ENCODE measurements around the gene IL4R.
"Not testable (repeated sequence)": the region's sequence is repeated elsewhere in the genome, so short reads cannot be mapped to it uniquely, and the experiment has no call there.

IL4R gene

DNA sequence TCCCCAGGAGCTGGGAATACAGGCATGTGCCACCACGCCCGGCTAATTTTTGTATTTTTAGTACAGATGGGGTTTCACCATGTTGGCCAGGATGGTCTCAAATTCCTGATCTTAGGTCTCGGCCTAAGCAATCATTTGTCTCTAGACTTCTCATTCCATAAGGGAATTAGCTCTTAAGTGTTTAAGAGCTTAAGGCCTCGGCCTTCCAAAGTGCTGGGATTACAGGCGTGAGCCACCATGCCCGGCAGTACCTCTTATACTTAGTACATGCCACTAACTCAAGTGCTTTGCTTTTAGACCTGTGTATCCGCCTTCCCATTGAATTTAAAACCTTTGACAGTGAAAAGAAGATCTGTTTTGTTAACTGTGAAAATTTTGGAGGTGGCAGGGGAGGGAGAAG is 71.6 kb downstream of the IL4R start:
- Histone ChIP-seq H3K9ac (ENCODE audit: low read depth in 1 of 2, low read length in 2 of 2) (no peak overlapping the region), H3K4me1 (ENCODE audit: control insufficient read depth in 2 of 2, insufficient read depth in 2 of 2, low read length in 2 of 2) (no peaks in the 10 kb centered on the region), H3K36me3 (ENCODE audit: control insufficient read depth in 2 of 2, insufficient read depth in 2 of 2, low read length in 2 of 2) (no peaks in the 10 kb centered on the region), H3K27ac (ENCODE audit: low read depth in 2 of 2, low read length in 2 of 2) (no peak overlapping the region), H3K4me3 (ENCODE audit: low read length in 2 of 2) (no peak overlapping the region), H3K9me3 (ENCODE audit: control insufficient read depth in 2 of 2, low read length in 2 of 2) (no peaks in the 10 kb centered on the region), H3K27me3 (ENCODE audit: control insufficient read depth in 2 of 2, insufficient read depth in 2 of 2, low read length in 2 of 2) (no peaks in the 10 kb centered on the region)

DNA sequence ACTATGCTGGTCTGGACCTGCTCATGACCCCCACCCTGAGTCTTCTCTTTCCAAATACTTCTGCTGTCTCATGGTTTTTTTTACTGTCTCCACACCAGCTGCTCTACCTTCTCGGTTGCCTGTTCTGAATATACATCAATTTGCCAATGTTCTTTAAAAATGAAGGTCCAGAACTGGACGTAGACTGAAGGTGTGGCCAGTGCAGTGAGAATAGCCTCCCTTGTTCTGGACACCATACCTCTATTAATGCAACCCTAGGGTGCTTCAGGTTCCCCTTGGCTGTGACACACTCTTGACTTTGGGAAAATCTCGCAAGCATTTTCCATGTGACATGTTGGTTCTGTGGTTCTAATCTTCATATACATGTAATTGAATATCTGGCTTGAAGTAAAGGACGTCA is 72.9 kb downstream of the IL4R start:
- Histone ChIP-seq H3K4me3 (ENCODE audit: low read length in 2 of 2) (no peak overlapping the region), H3K27me3 (ENCODE audit: control insufficient read depth in 2 of 2, insufficient read depth in 2 of 2, low read length in 2 of 2) (no peaks in the 10 kb centered on the region), H3K36me3 (ENCODE audit: control insufficient read depth in 2 of 2, insufficient read depth in 2 of 2, low read length in 2 of 2) (no peaks in the 10 kb centered on the region), H3K4me1 (ENCODE audit: control insufficient read depth in 2 of 2, insufficient read depth in 2 of 2, low read length in 2 of 2) (no peaks in the 10 kb centered on the region), H3K9me3 (ENCODE audit: control insufficient read depth in 2 of 2, low read length in 2 of 2) (no peaks in the 10 kb centered on the region), H3K27ac (ENCODE audit: low read depth in 2 of 2, low read length in 2 of 2) (no peak overlapping the region), H3K9ac (ENCODE audit: low read depth in 1 of 2, low read length in 2 of 2) (no peak overlapping the region)

- Histone ChIP-seq H3K4me1 (ENCODE audit: control insufficient read depth in 2 of 2, insufficient read depth in 2 of 2, low read length in 2 of 2) (no peaks in the 10 kb centered on the region), H3K27me3 (ENCODE audit: control insufficient read depth in 2 of 2, insufficient read depth in 2 of 2, low read length in 2 of 2) (no peaks in the 10 kb centered on the region), H3K9me3 (ENCODE audit: control insufficient read depth in 2 of 2, low read length in 2 of 2) (no peaks in the 10 kb centered on the region), H3K36me3 (ENCODE audit: control insufficient read depth in 2 of 2, insufficient read depth in 2 of 2, low read length in 2 of 2) (no peaks in the 10 kb centered on the region), H3K9ac (ENCODE audit: low read depth in 1 of 2, low read length in 2 of 2) (no peak overlapping the region), H3K27ac (ENCODE audit: low read depth in 2 of 2, low read length in 2 of 2) (no peak overlapping the region), H3K4me3 (ENCODE audit: low read length in 2 of 2) (no peak overlapping the region)
Measured at GRCh38 chr16:27387724-27388123, 74.0 kb downstream of the IL4R start.

DNA sequence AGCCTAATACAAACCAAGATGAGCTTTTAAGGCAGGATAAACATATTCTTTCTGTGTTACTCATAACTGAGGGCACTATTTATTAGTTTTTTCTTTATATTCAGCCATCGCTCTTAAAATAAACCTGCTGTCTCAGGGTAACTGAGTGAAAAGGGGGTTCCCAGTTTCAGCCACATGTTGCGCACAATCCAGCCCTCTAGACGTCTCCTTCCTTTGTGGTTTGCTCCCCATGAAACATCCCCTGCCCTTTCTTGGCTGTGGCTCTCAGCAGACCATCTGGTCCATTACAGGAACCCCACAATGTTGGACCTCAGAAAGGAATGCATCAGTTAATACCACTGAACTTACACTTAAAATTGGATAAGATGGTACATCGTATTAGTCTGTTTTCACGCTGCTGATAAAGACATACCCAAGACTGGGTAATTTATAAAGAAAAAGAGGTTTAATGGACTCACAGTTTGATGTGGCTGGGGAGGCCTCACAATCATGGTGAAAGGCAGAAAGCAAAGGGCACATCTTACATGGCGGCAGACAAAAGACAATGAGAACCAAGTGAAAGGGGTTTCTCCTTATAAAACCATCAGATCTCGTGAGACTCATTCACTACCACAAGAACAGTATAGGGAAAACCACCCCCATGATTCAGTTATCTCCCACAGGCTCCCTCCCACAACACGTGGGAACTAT is 75.6 kb downstream of the IL4R start:
- Histone ChIP-seq H3K27me3 (ENCODE audit: control insufficient read depth in 2 of 2, insufficient read depth in 2 of 2, low read length in 2 of 2) (no peaks in the 10 kb centered on the region), H3K9me3 (ENCODE audit: control insufficient read depth in 2 of 2, low read length in 2 of 2) (no peaks in the 10 kb centered on the region), H3K36me3 (ENCODE audit: control insufficient read depth in 2 of 2, insufficient read depth in 2 of 2, low read length in 2 of 2) (no peaks in the 10 kb centered on the region), H3K4me1 (ENCODE audit: control insufficient read depth in 2 of 2, insufficient read depth in 2 of 2, low read length in 2 of 2) (no peaks in the 10 kb centered on the region), H3K27ac (ENCODE audit: low read depth in 2 of 2, low read length in 2 of 2) (no peak overlapping the region), H3K9ac (ENCODE audit: low read depth in 1 of 2, low read length in 2 of 2) (no peak overlapping the region), H3K4me3 (ENCODE audit: low read length in 2 of 2) (no peak overlapping the region)

DNA sequence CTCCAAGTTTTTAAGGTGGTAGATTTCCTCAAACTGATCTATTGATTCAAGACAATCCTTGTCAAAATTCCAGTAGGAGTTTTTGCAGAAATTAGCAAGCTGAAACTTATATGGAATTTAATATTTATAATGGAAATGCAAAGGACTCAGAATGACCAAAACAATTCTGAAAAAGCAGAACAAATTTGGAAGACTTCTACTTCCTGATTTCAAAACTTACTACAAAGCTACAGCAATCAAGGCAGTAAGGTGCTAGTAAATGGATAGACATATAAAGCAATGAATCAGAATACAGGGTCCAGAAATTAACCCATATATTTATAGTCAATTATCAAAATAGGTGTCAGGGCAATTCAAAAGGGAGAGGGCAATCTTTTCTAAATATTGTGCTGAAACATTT is 76.4 kb downstream of the IL4R start:
- Histone ChIP-seq H3K27me3 (ENCODE audit: control insufficient read depth in 2 of 2, insufficient read depth in 2 of 2, low read length in 2 of 2) (no peaks in the 10 kb centered on the region), H3K9ac (ENCODE audit: low read depth in 1 of 2, low read length in 2 of 2) (no peak overlapping the region), H3K4me1 (ENCODE audit: control insufficient read depth in 2 of 2, insufficient read depth in 2 of 2, low read length in 2 of 2) (no peaks in the 10 kb centered on the region), H3K4me3 (ENCODE audit: low read length in 2 of 2) (no peak overlapping the region), H3K9me3 (ENCODE audit: control insufficient read depth in 2 of 2, low read length in 2 of 2) (no peaks in the 10 kb centered on the region), H3K36me3 (ENCODE audit: control insufficient read depth in 2 of 2, insufficient read depth in 2 of 2, low read length in 2 of 2) (no peaks in the 10 kb centered on the region), H3K27ac (ENCODE audit: low read depth in 2 of 2, low read length in 2 of 2) (no peak overlapping the region)

GRCh38 chr16:27392671-27393070 is 78.9 kb downstream of the IL4R start:
- Histone ChIP-seq H3K36me3 (ENCODE audit: control insufficient read depth in 2 of 2, insufficient read depth in 2 of 2, low read length in 2 of 2) (no peaks in the 10 kb centered on the region), H3K9me3 (ENCODE audit: control insufficient read depth in 2 of 2, low read length in 2 of 2) (no peaks in the 10 kb centered on the region), H3K4me1 (ENCODE audit: control insufficient read depth in 2 of 2, insufficient read depth in 2 of 2, low read length in 2 of 2) (no peaks in the 10 kb centered on the region), H3K27me3 (ENCODE audit: control insufficient read depth in 2 of 2, insufficient read depth in 2 of 2, low read length in 2 of 2) (no peaks in the 10 kb centered on the region), H3K9ac (ENCODE audit: low read depth in 1 of 2, low read length in 2 of 2) (no peak overlapping the region), H3K4me3 (ENCODE audit: low read length in 2 of 2) (no peak overlapping the region), H3K27ac (ENCODE audit: low read depth in 2 of 2, low read length in 2 of 2) (no peak overlapping the region)

DNA sequence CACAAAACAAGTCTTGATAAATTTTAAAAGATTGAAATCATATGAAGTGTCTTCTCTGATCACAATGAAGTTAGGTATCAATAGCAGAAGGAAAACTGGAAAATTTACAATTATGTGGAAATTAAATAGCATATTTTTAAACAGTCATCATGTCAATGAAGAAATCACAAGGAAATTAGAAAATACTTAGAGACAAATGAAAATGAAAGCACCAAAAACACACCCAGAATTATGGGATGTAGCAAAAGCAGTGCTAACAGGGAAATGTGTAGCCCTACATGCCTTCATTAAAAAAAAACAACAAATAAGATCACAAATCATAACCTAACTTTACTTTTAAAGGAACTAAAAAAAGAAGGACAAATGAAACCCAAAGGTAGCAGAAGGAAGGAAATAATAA is 80.7 kb downstream of the IL4R start:
- H3K4me3 ChIP-seq (ENCODE audit: low read length in 2 of 2) = no peak overlapping the region
- H3K9ac ChIP-seq (ENCODE audit: low read depth in 1 of 2, low read length in 2 of 2) = no peak overlapping the region
- H3K36me3 ChIP-seq (ENCODE audit: control insufficient read depth in 2 of 2, insufficient read depth in 2 of 2, low read length in 2 of 2) = no peaks in the 10 kb centered on the region
- H3K4me1 ChIP-seq (ENCODE audit: control insufficient read depth in 2 of 2, insufficient read depth in 2 of 2, low read length in 2 of 2) = no peaks in the 10 kb centered on the region
- no peak overlapping the region for H3K27ac ChIP-seq (ENCODE audit: low read depth in 2 of 2, low read length in 2 of 2)
- H3K9me3 ChIP-seq (ENCODE audit: control insufficient read depth in 2 of 2, low read length in 2 of 2) = no peaks in the 10 kb centered on the region
- H3K27me3 ChIP-seq (ENCODE audit: control insufficient read depth in 2 of 2, insufficient read depth in 2 of 2, low read length in 2 of 2) = no peaks in the 10 kb centered on the region

- H3K36me3 ChIP-seq (ENCODE audit: control insufficient read depth in 2 of 2, insufficient read depth in 2 of 2, low read length in 2 of 2); H3K9ac ChIP-seq (ENCODE audit: low read depth in 1 of 2, low read length in 2 of 2); H3K27ac ChIP-seq (ENCODE audit: low read depth in 2 of 2, low read length in 2 of 2); H3K27me3 ChIP-seq (ENCODE audit: control insufficient read depth in 2 of 2, insufficient read depth in 2 of 2, low read length in 2 of 2); H3K4me1 ChIP-seq (ENCODE audit: control insufficient read depth in 2 of 2, insufficient read depth in 2 of 2, low read length in 2 of 2); H3K9me3 ChIP-seq (ENCODE audit: control insufficient read depth in 2 of 2, low read length in 2 of 2); H3K4me3 ChIP-seq (ENCODE audit: low read length in 2 of 2): not testable (repeated sequence)
Measured at GRCh38 chr16:27398341-27398893, 84.6 kb downstream of the IL4R start.

GRCh38 chr16:27398894-27399853 is 85.4 kb downstream of the IL4R start:
- no peak overlapping the region for H3K4me3 ChIP-seq (ENCODE audit: low read length in 2 of 2)
- H3K36me3 ChIP-seq (ENCODE audit: control insufficient read depth in 2 of 2, insufficient read depth in 2 of 2, low read length in 2 of 2) = no peaks in the 10 kb centered on the region
- no peaks in the 10 kb centered on the region for H3K9me3 ChIP-seq (ENCODE audit: control insufficient read depth in 2 of 2, low read length in 2 of 2)
- H3K27ac ChIP-seq (ENCODE audit: low read depth in 2 of 2, low read length in 2 of 2) = no peak overlapping the region
- H3K4me1 ChIP-seq (ENCODE audit: control insufficient read depth in 2 of 2, insufficient read depth in 2 of 2, low read length in 2 of 2) = peaks cover 4 to 5% of the 10 kb centered on the region in 2 donors
- peaks cover 0 to 4% of the 10 kb centered on the region in 2 donors for H3K27me3 ChIP-seq (ENCODE audit: control insufficient read depth in 2 of 2, insufficient read depth in 2 of 2, low read length in 2 of 2)
- H3K9ac ChIP-seq (ENCODE audit: low read depth in 1 of 2, low read length in 2 of 2) = no peak overlapping the region

DNA sequence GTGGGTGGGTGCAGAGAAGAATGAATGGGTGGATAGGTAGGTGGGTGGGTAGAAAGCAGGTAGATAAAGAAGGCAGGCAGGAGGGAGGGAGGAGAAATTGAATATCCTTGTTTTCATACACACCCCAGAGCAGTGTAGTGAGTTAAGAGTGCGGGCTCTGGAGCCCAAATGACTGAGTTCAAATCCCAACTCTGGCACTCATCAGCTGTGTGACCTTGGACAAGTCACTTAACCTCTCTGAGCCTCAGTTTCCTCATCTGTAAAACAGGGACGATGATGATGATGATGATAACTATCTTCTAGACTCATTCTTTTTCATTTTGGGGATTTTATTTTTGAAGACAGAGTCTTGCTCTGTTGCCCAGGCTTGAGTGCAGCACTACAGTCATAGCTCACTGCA is 86.2 kb downstream of the IL4R start:
- no peaks in the 10 kb centered on the region for H3K36me3 ChIP-seq (ENCODE audit: control insufficient read depth in 2 of 2, insufficient read depth in 2 of 2, low read length in 2 of 2)
- H3K27me3 ChIP-seq (ENCODE audit: control insufficient read depth in 2 of 2, insufficient read depth in 2 of 2, low read length in 2 of 2) = peaks cover 0 to 4% of the 10 kb centered on the region in 2 donors
- H3K27ac ChIP-seq (ENCODE audit: low read depth in 2 of 2, low read length in 2 of 2) = no peak overlapping the region
- H3K9ac ChIP-seq (ENCODE audit: low read depth in 1 of 2, low read length in 2 of 2) = no peak overlapping the region
- H3K4me1 ChIP-seq (ENCODE audit: control insufficient read depth in 2 of 2, insufficient read depth in 2 of 2, low read length in 2 of 2) = peaks cover 4 to 5% of the 10 kb centered on the region in 2 donors
- H3K4me3 ChIP-seq (ENCODE audit: low read length in 2 of 2) = no peak overlapping the region
- H3K9me3 ChIP-seq (ENCODE audit: control insufficient read depth in 2 of 2, low read length in 2 of 2) = no peaks in the 10 kb centered on the region

All from mucosa of rectum (tissue), 2 donors.